OCI-LY7 (cell line): ENCODE measurements around the gene TFRC. TPM values are rescaled to one million over a fixed set of nuclear protein-coding genes. Genes with fewer than 3 reads are reported as not detected.
"Not testable (repeated sequence)": the region's sequence is repeated elsewhere in the genome, so short reads cannot be mapped to it uniquely, and the experiment has no call there.

ENCODE experiments used
- BruUV-seq: library from RNA; stranded (reverse); fragments of 400-500 nt; replicated peaks from 2 replicates; lab custom pipeline; 2021; lab: Mats Ljungman, UMichigan
- CTCF ChIA-PET: fragments of 300-600 bp; sonication (Branson Sonifier 250); formaldehyde crosslinking; loops from one replicate; lab custom pipeline; 2022; ENCODE audit warnings: antibody characterized with exemption; ENCODE audit not compliant: unreplicated experiment; lab: Charles Lee
- POLR2A ChIA-PET: fragments of 300-600 bp; sonication (Branson Sonifier 250); formaldehyde crosslinking; loops from one replicate; lab custom pipeline; 2022; ENCODE audit warnings: antibody characterized with exemption; lab: Charles Lee
- DNase-seq: peaks from one replicate; pipeline ENCODE4 v3.0.0-alpha.2; 2015; ENCODE audit warnings: low spot score
- H2AFZ ChIP-seq: fragments of 200-600 bp; sonication (generic), shearing (Covaris generic); 2 replicates; pipeline ENCODE4 v1.6.1; 2014; ENCODE audit warnings: mild to moderate bottlenecking, antibody characterized with exemption, low read length, moderate library complexity
- H3K27ac ChIP-seq: fragments of 200-600 bp; sonication (generic); 2 replicates; pipeline ENCODE4 v1.5.1; 2014; ENCODE audit warnings: mixed run types, low read depth, mild to moderate bottlenecking, moderate library complexity, low read length, inconsistent platforms; ENCODE audit not compliant: poor library complexity, severe bottlenecking
- H3K36me3 ChIP-seq: fragments of 200-600 bp; sonication (generic); 2 replicates; pipeline ENCODE4 v1.6.1; 2014; ENCODE audit warnings: mild to moderate bottlenecking, antibody characterized with exemption, low read length, moderate library complexity, mixed read lengths; ENCODE audit not compliant: insufficient read depth
- H3K4me1 ChIP-seq: fragments of 200-600 bp; sonication (generic); 2 replicates; pipeline ENCODE4 v1.5.1; 2014; ENCODE audit warnings: mild to moderate bottlenecking, low read length; ENCODE audit not compliant: insufficient read depth, poor library complexity, severe bottlenecking
- H3K4me2 ChIP-seq: fragments of 200-600 bp; sonication (generic); 2 replicates; pipeline ENCODE4 v1.6.1; 2014; ENCODE audit warnings: mild to moderate bottlenecking, low read length
- H3K4me3 ChIP-seq: fragments of 200-600 bp; sonication (generic); 2 replicates; pipeline ENCODE4 v1.5.1; 2014; ENCODE audit warnings: mild to moderate bottlenecking, low read depth, low read length; ENCODE audit not compliant: poor library complexity, severe bottlenecking
- H3K79me2 ChIP-seq: fragments of 200-600 bp; sonication (generic); 2 replicates; pipeline ENCODE4 v1.6.1; 2016; ENCODE audit warnings: low read depth, mild to moderate bottlenecking, low read length, moderate library complexity, mixed read lengths; ENCODE audit not compliant: insufficient read depth
- H3K9me2 ChIP-seq: fragments of 200-600 bp; sonication (generic); 2 replicates; pipeline ENCODE4 v1.6.1; 2016; ENCODE audit warnings: mild to moderate bottlenecking, low read length, mixed read lengths; ENCODE audit not compliant: insufficient read depth
- H3K9me3 ChIP-seq: fragments of 200-600 bp; sonication (generic); 2 replicates; pipeline ENCODE4 v1.6.1; 2014; ENCODE audit warnings: mild to moderate bottlenecking, mixed run types, low read length, mixed read lengths
- H4K20me1 ChIP-seq: fragments of 200-600 bp; sonication (generic); 2 replicates; pipeline ENCODE4 v1.6.1; 2014; ENCODE audit warnings: mild to moderate bottlenecking, antibody characterized with exemption, low read length, moderate library complexity, mixed read lengths; ENCODE audit not compliant: insufficient read depth
- CTCF ChIP-seq: fragments of 200-600 bp; sonication (generic); conservative IDR thresholded peaks from 2 replicates; pipeline ENCODE4 v1.5.1; 2014; ENCODE audit warnings: mild to moderate bottlenecking, antibody characterized with exemption, low read length, moderate library complexity, mixed read lengths
- EZH2phosphoT487 ChIP-seq: fragments of 200-600 bp; sonication (generic); IDR thresholded peaks from 2 replicates; pipeline ENCODE4 v1.6.1; 2018; ENCODE audit warnings: low read depth, borderline replicate concordance, mild to moderate bottlenecking, mixed run types, antibody characterized with exemption, low read length, moderate library complexity, mixed read lengths
- intact Hi-C: fragments of 100-400 bp; cut with micrococcal nuclease; formaldehyde crosslinking; loops from one replicate; pipeline ENCODE4 v1.10.0; 2022; ENCODE audit not compliant: unreplicated experiment
- total RNA-seq, 2 experiments: library from RNA; depleted of rRNA in 1 of 2; stranded (reverse); fragments of >200 nt in 1 of 2; shearing (Covaris generic) in 1 of 2; gene quantifications; 2 replicates each; pipeline ENCODE4 v1.2.3, GENCODE V29; 2014 to 2022

Gene TFRC
- total RNA-seq, 2 experiments from 2014 or later, result 127 to 236 TPM

GRCh38 chr3:196004359-196005052 is 77.4 kb downstream of the TFRC start:
- H4K20me1 ChIP-seq, CTCF ChIA-PET, H2AFZ ChIP-seq, H3K9me3 ChIP-seq, H3K36me3 ChIP-seq, H3K79me2 ChIP-seq, DNase-seq, H3K4me3 ChIP-seq, H3K9me2 ChIP-seq, H3K4me1 ChIP-seq, H3K27ac ChIP-seq, H3K4me2 ChIP-seq, BruUV-seq: not testable (repeated sequence)
- intact Hi-C loops, result loop anchor here (5.0 kb wide), 1 partner anchor 62 kb away; no protein-coding TSS in a partner anchor
- POLR2A ChIA-PET, result interaction anchor here (0.6 to 0.7 kb wide), 3 partner anchors 49 to 306 kb away, joined by 3 read pairs; no protein-coding TSS in a partner anchor

- no peaks in the 10 kb centered on the region for H3K79me2 ChIP-seq
- BruUV-seq, result no TSS peak
- H3K4me3 ChIP-seq, result no peak overlapping the region
- no peak for TF ChIP-seq EZH2phosphoT487
- no peak for TF ChIP-seq CTCF
- ChIA-PET CTCF (interaction anchor here (1.1 kb wide), 1 partner anchor 110 kb away, joined by 3 read pairs; no protein-coding TSS in a partner anchor), POLR2A (interaction anchor here (0.6 to 1.1 kb wide), 3 partner anchors 117 to 305 kb away, joined by 3 to 4 read pairs (median 3); no protein-coding TSS in a partner anchor)
- no peaks in the 10 kb centered on the region for H3K9me3 ChIP-seq
- H3K27ac ChIP-seq, result no peak overlapping the region
- no peaks in the 10 kb centered on the region for H3K4me1 ChIP-seq
- H2AFZ ChIP-seq, result no peak overlapping the region
- intact Hi-C loops, result loop anchor here (5.0 kb wide), 1 partner anchor 61 kb away; no protein-coding TSS in a partner anchor
- H4K20me1 ChIP-seq, result no peaks in the 10 kb centered on the region
- DNase-seq, result no peak
- no peaks in the 10 kb centered on the region for H3K9me2 ChIP-seq
- no peak overlapping the region for H3K4me2 ChIP-seq
- H3K36me3 ChIP-seq, result no peaks in the 10 kb centered on the region
Measured at GRCh38 chr3:196003611-196004010, 78.3 kb downstream of the TFRC start.

- H3K4me2 ChIP-seq, H3K4me1 ChIP-seq, DNase-seq, H3K27ac ChIP-seq, H2AFZ ChIP-seq, H3K79me2 ChIP-seq, H3K9me2 ChIP-seq, BruUV-seq, H3K9me3 ChIP-seq, H3K4me3 ChIP-seq, H4K20me1 ChIP-seq, H3K36me3 ChIP-seq: not testable (repeated sequence)
- POLR2A ChIA-PET, result interaction anchor here (0.8 kb wide), 1 partner anchor 218 kb away, joined by 3 read pairs; no protein-coding TSS in a partner anchor
- CTCF ChIA-PET, result interaction anchor here (0.6 to 1.1 kb wide), 3 partner anchors 109 to 417 kb away, joined by 3 to 4 read pairs (median 3); no protein-coding TSS in a partner anchor
- intact Hi-C loops, result loop anchor here (5.0 kb wide), 1 partner anchor 60 kb away; no protein-coding TSS in a partner anchor
Measured at GRCh38 chr3:196002721-196003120, 79.2 kb downstream of the TFRC start.

GRCh38 chr3:196001240-196001639 is 80.7 kb downstream of the TFRC start:
- H2AFZ ChIP-seq, H4K20me1 ChIP-seq, H3K4me3 ChIP-seq, H3K9me2 ChIP-seq, CTCF ChIA-PET, DNase-seq, BruUV-seq, H3K4me2 ChIP-seq, H3K79me2 ChIP-seq, H3K27ac ChIP-seq, H3K4me1 ChIP-seq, H3K9me3 ChIP-seq, H3K36me3 ChIP-seq: not testable (repeated sequence)
- intact Hi-C loops, result loop anchor here (5.0 kb wide), 1 partner anchor 59 kb away; no protein-coding TSS in a partner anchor
- POLR2A ChIA-PET, result interaction anchor here (0.6 to 1.3 kb wide), 3 partner anchors 60 to 301 kb away, joined by 3 to 7 read pairs (median 5); no protein-coding TSS in a partner anchor

GRCh38 chr3:196000360-196000950 is 81.4 kb downstream of the TFRC start:
- H3K9me2 ChIP-seq, CTCF ChIA-PET, H4K20me1 ChIP-seq, H3K4me1 ChIP-seq, H3K9me3 ChIP-seq, DNase-seq, BruUV-seq, H3K4me2 ChIP-seq, H3K79me2 ChIP-seq, H2AFZ ChIP-seq, H3K27ac ChIP-seq, H3K4me3 ChIP-seq, H3K36me3 ChIP-seq: not testable (repeated sequence)
- POLR2A ChIA-PET, result interaction anchor here (0.6 to 1.3 kb wide), 4 partner anchors 38 to 269 kb away, joined by 3 to 7 read pairs (median 4); no protein-coding TSS in a partner anchor
- intact Hi-C loops, result loop anchor here (5.0 kb wide), 1 partner anchor 58 kb away; no protein-coding TSS in a partner anchor
